K562 (cell line): ENCODE results near the gene AGAP3. TPM values are rescaled to one million over a fixed set of nuclear protein-coding genes. Genes with fewer than 3 reads are reported as not detected.
A peak's percentile ranks its signal among the peaks of the same experiment; 100 is the strongest.

Source experiments
- ELK1 ChIP-seq: sonication (generic); formaldehyde crosslinking; IDR thresholded peaks from 2 replicates; pipeline ENCODE4 v1.8.1; 2022; ENCODE audit warnings: missing genetic modification reagents
- ETV6 ChIP-seq, 3 experiments: fragments of 150-350 bp in 1 of 3; sonication (generic) in 1 of 3; formaldehyde crosslinking in 1 of 3; IDR thresholded peaks; 2 replicates each; pipeline versions ENCODE4 v1.6.1 to v1.8.0; 2014 to 2022; ENCODE audit warnings: borderline replicate concordance in 2 of 3, low read depth in 2 of 3, antibody characterized with exemption in 1 of 3, low read length in 1 of 3, mild to moderate bottlenecking in 1 of 3, missing genetic modification reagents in 1 of 3
- FOXJ2 ChIP-seq: fragments of 200-800 bp; sonication (Bioruptor generic); IDR thresholded peaks from 2 replicates; pipeline ENCODE4 v1.6.1; 2016; ENCODE audit warnings: missing genetic modification characterization, missing compliant biosample characterization
- FOXM1 ChIP-seq, 2 experiments: fragments of 450-650 bp in 1 of 2; sonication (generic) in 1 of 2; formaldehyde crosslinking in 1 of 2; IDR thresholded peaks; 2 replicates each; pipeline versions ENCODE4 v1.6.1 to v1.9.0; 2017 to 2022; ENCODE audit warnings: low read depth in 2 of 2, mild to moderate bottlenecking in 2 of 2, missing genetic modification reagents in 1 of 2, moderate library complexity in 1 of 2
- HMG20B ChIP-seq: fragments of 250-450 bp; sonication (Bioruptor Pico); IDR thresholded peaks from 2 replicates; pipeline ENCODE4 v1.5.0; 2021; ENCODE audit warnings: mild to moderate bottlenecking
- HNRNPL ChIP-seq: fragments of 200-400 bp; formaldehyde crosslinking; IDR thresholded peaks from 2 replicates; pipeline ENCODE4 v1.6.1; 2017; ENCODE audit warnings: low read depth, mild to moderate bottlenecking, low read length
- IRF2 ChIP-seq: sonication (generic); formaldehyde crosslinking; IDR thresholded peaks from 2 replicates; pipeline ENCODE4 v1.8.1; 2022; ENCODE audit warnings: mild to moderate bottlenecking, missing genetic modification reagents
- KDM5B ChIP-seq: fragments of 200-600 bp; sonication (generic); IDR thresholded peaks from 2 replicates; pipeline ENCODE4 v1.6.1; 2012; ENCODE audit warnings: low read depth, mild to moderate bottlenecking, moderate library complexity, low read length, control low read depth, inconsistent platforms; ENCODE audit not compliant: insufficient replicate concordance
- MCM3 ChIP-seq: fragments of 450-650 bp; IDR thresholded peaks from 2 replicates; pipeline ENCODE4 v1.6.1; 2016
- MCM7 ChIP-seq, 2 experiments: fragments of 450-650 bp; IDR thresholded peaks; 2 replicates each; pipeline ENCODE4 v1.6.1; 2016 to 2018
- MED1 ChIP-seq: sonication (generic); formaldehyde crosslinking; IDR thresholded peaks from 2 replicates; pipeline ENCODE4 v1.8.1; 2023; ENCODE audit warnings: missing genetic modification reagents, borderline replicate concordance
- MEF2D ChIP-seq: conservative IDR thresholded peaks from 2 replicates; pipeline ENCODE4 v1.6.1; 2016; ENCODE audit warnings: low read depth, missing genetic modification characterization, missing compliant biosample characterization
- NR0B1 ChIP-seq: fragments of 450-650 bp; IDR thresholded peaks from one replicate; pipeline ENCODE4 v1.6.1; 2018; ENCODE audit warnings: mild to moderate bottlenecking, moderate library complexity; ENCODE audit not compliant: partially characterized antibody
- NUFIP1 ChIP-seq: fragments of 450-650 bp; IDR thresholded peaks from 2 replicates; pipeline ENCODE4 v1.6.1; 2018; ENCODE audit not compliant: partially characterized antibody
- POLR3A ChIP-seq: IDR thresholded peaks from 2 replicates; pipeline ENCODE4 v1.6.1; 2011; ENCODE audit warnings: borderline replicate concordance, mild to moderate bottlenecking, moderate library complexity; ENCODE audit not compliant: insufficient read length, insufficient read depth; ENCODE audit errors: extremely low read depth
- RFX5 ChIP-seq: IDR thresholded peaks from 2 replicates; pipeline ENCODE4 v1.6.1; 2011; ENCODE audit warnings: low read depth, mild to moderate bottlenecking, improper control_type of control experiment, low read length
- RNF219 ChIP-seq: fragments of 250-450 bp; sonication (Bioruptor Pico); IDR thresholded peaks from 2 replicates; pipeline ENCODE4 v1.5.0; 2022; ENCODE audit warnings: mild to moderate bottlenecking
- STAG1 ChIP-seq: sonication (generic); formaldehyde crosslinking; IDR thresholded peaks from 2 replicates; pipeline ENCODE4 v1.5.0; 2020; ENCODE audit warnings: missing genetic modification reagents, borderline replicate concordance
- ZNF212 ChIP-seq: fragments of 450-650 bp; formaldehyde crosslinking; IDR thresholded peaks from 2 replicates; pipeline ENCODE4 v1.4.0; 2020; ENCODE audit warnings: mild to moderate bottlenecking
- ZNF277 ChIP-seq: fragments of 250-450 bp; sonication (Bioruptor Pico); IDR thresholded peaks from 2 replicates; pipeline ENCODE4 v1.8.0; 2022; ENCODE audit warnings: inconsistent platforms, mild to moderate bottlenecking, moderate library complexity, borderline replicate concordance
- ZNF551 ChIP-seq: fragments of 250-450 bp; sonication (Bioruptor Pico); IDR thresholded peaks from 2 replicates; pipeline ENCODE4 v1.5.0; 2021; ENCODE audit warnings: mild to moderate bottlenecking, moderate library complexity
- ZNF561 ChIP-seq: fragments of 450-650 bp; formaldehyde crosslinking; conservative IDR thresholded peaks from 2 replicates; pipeline ENCODE4 v1.4.0; 2020; ENCODE audit warnings: mild to moderate bottlenecking, moderate library complexity
- polyA plus RNA-seq, 8 experiments: library from polyadenylated mRNA; depleted of rRNA in 4 of 8; stranded (reverse) in 5 of 8; unstranded in 3 of 8; fragments of >200 nt; fragmentation: Nextera tagmentation in 2 of 8; fragmentation: Illumina TruSeq in 1 of 8; extraction: Ambion mirVana in 2 of 8; extraction: Trizol in 1 of 8; gene quantifications; 2 replicates each; pipeline versions ENCODE4 v1.2.1 to v1.2.3, GENCODE V29; 2011 to 2014; ENCODE audit warnings: inconsistent platforms in 1 of 8, missing spikeins in 1 of 8
- total RNA-seq, 7 experiments: library from RNA; depleted of rRNA in 6 of 7; stranded (reverse); fragments of >200 nt in 6 of 7; fragmentation: Illumina TruSeq in 2 of 7; extraction: Trizol in 2 of 7; gene quantifications; 2 replicates each; pipeline versions ENCODE4 v1.2.1 to v1.2.3, GENCODE V29; 2011 to 2021; ENCODE audit warnings: low replicate concordance in 1 of 7

AGAP3 gene
- total and polyA plus RNA-seq, 9 of the 15 experiments (the other 6 are each of a cell fraction or from before 2014, with no cell fraction given), result 3.4 to 208 (median 62.2) TPM

- TF ChIP-seq KDM5B (peak; percentile 95), MEF2D (tag) (no peak), NR0B1 (no peak), MCM7 (IDR thresholded peaks at IDR 0.05) (no peak), ZNF277 (CRISPR knock-in tag) (no peak), ZNF561 (no peak), POLR3A (no peak), HMG20B (CRISPR knock-in tag) (no peak), ZNF551 (CRISPR knock-in tag) (no peak), ZNF212 (CRISPR knock-in tag) (peak; percentile 22; the same call in 1 of the 2 replicates), NUFIP1 (no peak), MCM3 (no peak), FOXJ2 (tag) (peak; percentile 15; the same call in 1 of the 2 replicates), HNRNPL (no peak; the same call in 1 of the 2 replicates), IRF2 (CRISPR knock-in tag) (no peak; the same call in 1 of the 2 replicates), RNF219 (CRISPR knock-in tag) (no peak), RFX5 (no peak), MED1 (CRISPR knock-in tag) (no peak), ETV6 (IDR thresholded peaks at IDR 0.05; ENCODE audit: borderline replicate concordance in 1 of 2, low read depth in 2 of 2, low read length in 1 of 2) (0 out of 4 replicates have a peak, but pooled peaks of 1 of the 2 experiments have one; percentile 10), ETV6 (CRISPR knock-in tag; IDR thresholded peaks at IDR 0.05; ENCODE audit: borderline replicate concordance) (no peak), STAG1 (CRISPR knock-in tag) (no peak), FOXM1 (IDR thresholded peaks at IDR 0.05; ENCODE audit: low read depth) (no peak), FOXM1 (CRISPR knock-in tag; IDR thresholded peaks at IDR 0.05; ENCODE audit: low read depth) (no peak; the same call in none of the 2 replicates), ELK1 (CRISPR knock-in tag) (no peak)
Measured at GRCh38 chr7:151080522-151081169, 5.6 kb upstream of the AGAP3 start, which contains the start of gene FASTK (continued).
